ENCODE data around the gene KCTD1.

The KCTD1 gene

GRCh38 chr18:26521617-26522016, 26.7 kb downstream of the KCTD1 start:
- no peak for DNase-seq

- no peak for DNase-seq
Measured at GRCh38 chr18:26520974-26521373, 27.4 kb downstream of the KCTD1 start.

- DNase-seq: no peak
Measured at GRCh38 chr18:26519114-26519513, 29.2 kb downstream of the KCTD1 start.

GRCh38 chr18:26516964-26517363, 31.4 kb downstream of the KCTD1 start:
- no peak for DNase-seq

- DNase-seq: no peak
Measured at GRCh38 chr18:26515643-26516487, 32.5 kb downstream of the KCTD1 start.

- no peak for DNase-seq
Measured at GRCh38 chr18:26511339-26512071, 36.8 kb downstream of the KCTD1 start.

GRCh38 chr18:26510337-26510736, 38.0 kb downstream of the KCTD1 start:
- no peak for DNase-seq

GRCh38 chr18:26506012-26506411, 42.3 kb downstream of the KCTD1 start:
- no peak for DNase-seq

GRCh38 chr18:26504831-26505230, 43.5 kb downstream of the KCTD1 start:
- DNase-seq: no peak

- DNase-seq: no peak
Measured at GRCh38 chr18:26503382-26503781, 45.0 kb downstream of the KCTD1 start.

- no peak for DNase-seq
Measured at GRCh38 chr18:26502823-26503222, 45.5 kb downstream of the KCTD1 start.

GRCh38 chr18:26497866-26498265, 50.5 kb downstream of the KCTD1 start:
- DNase-seq: no peak

GRCh38 chr18:26496528-26496927, 51.8 kb downstream of the KCTD1 start:
- no peak for DNase-seq

GRCh38 chr18:26495287-26495686, 53.1 kb downstream of the KCTD1 start:
- no peak for DNase-seq

- no peak for DNase-seq
Measured at GRCh38 chr18:26493021-26493420, 55.3 kb downstream of the KCTD1 start.

- DNase-seq: no peak
Measured at GRCh38 chr18:26491194-26491816, 57.0 kb downstream of the KCTD1 start.

- no peak for DNase-seq
Measured at GRCh38 chr18:26489881-26490280, 58.5 kb downstream of the KCTD1 start.

GRCh38 chr18:26489191-26489590, 59.2 kb downstream of the KCTD1 start:
- no peak for DNase-seq

GRCh38 chr18:26488417-26489009, 59.8 kb downstream of the KCTD1 start:
- no peak for DNase-seq

GRCh38 chr18:26487437-26487836, 60.9 kb downstream of the KCTD1 start:
- DNase-seq: no peak

GRCh38 chr18:26483633-26484032, 64.7 kb downstream of the KCTD1 start:
- no peak for DNase-seq

GRCh38 chr18:26482569-26482968, 65.8 kb downstream of the KCTD1 start:
- no peak for DNase-seq
